Hepatocyte (in vitro differentiated cells): ENCODE measurements around the gene PARD3B. TPM values are rescaled to one million over a fixed set of nuclear protein-coding genes. Genes with fewer than 3 reads are reported as not detected.

Experiments
- DNase-seq: peaks from one replicate; pipeline ENCODE4 v3.0.0-alpha.2; 2016; ENCODE audit warnings: low spot score
- H2AFZ ChIP-seq: fragments of 200-600 bp; sonication (generic); 2 replicates; pipeline ENCODE4 v1.6.0; 2016; ENCODE audit warnings: antibody characterized with exemption, mild to moderate bottlenecking
- H3K27ac ChIP-seq: fragments of 200-600 bp; sonication (generic); 2 replicates; pipeline ENCODE4 v1.5.1; 2016; ENCODE audit warnings: mild to moderate bottlenecking
- H3K27me3 ChIP-seq: fragments of 200-600 bp; sonication (generic); 2 replicates; pipeline ENCODE4 v1.6.1; 2016
- H3K36me3 ChIP-seq: fragments of 200-600 bp; sonication (generic); replicated peaks from 2 replicates; pipeline ENCODE4 v1.5.1; 2016; ENCODE audit warnings: low read depth; ENCODE audit not compliant: insufficient read depth
- H3K4me1 ChIP-seq: fragments of 200-600 bp; sonication (generic); 2 replicates; pipeline ENCODE4 v1.5.1; 2016; ENCODE audit warnings: mild to moderate bottlenecking, moderate library complexity; ENCODE audit not compliant: insufficient read depth
- H3K4me2 ChIP-seq: fragments of 200-600 bp; sonication (generic); 2 replicates; pipeline ENCODE4 v1.6.0; 2016
- H3K4me3 ChIP-seq: fragments of 200-600 bp; sonication (generic); 2 replicates; pipeline ENCODE4 v1.5.1; 2016; ENCODE audit warnings: mild to moderate bottlenecking
- H3K79me2 ChIP-seq: fragments of 200-600 bp; sonication (generic); 2 replicates; pipeline ENCODE4 v1.6.0; 2017; ENCODE audit warnings: mild to moderate bottlenecking
- H3K9me2 ChIP-seq: fragments of 200-600 bp; sonication (generic); replicated peaks from 2 replicates; pipeline ENCODE4 v1.6.0; 2017; ENCODE audit warnings: mild to moderate bottlenecking; ENCODE audit not compliant: insufficient read depth
- H3K9me3 ChIP-seq: fragments of 200-600 bp; sonication (generic); 2 replicates; pipeline ENCODE4 v1.5.1; 2016; ENCODE audit warnings: low read depth, mild to moderate bottlenecking
- H4K20me1 ChIP-seq: fragments of 200-600 bp; sonication (generic); 2 replicates; pipeline ENCODE4 v1.6.0; 2016; ENCODE audit warnings: mild to moderate bottlenecking; ENCODE audit not compliant: insufficient read depth, poor library complexity, severe bottlenecking
- CTCF ChIP-seq: fragments of 200-600 bp; sonication (generic); IDR thresholded peaks from 2 replicates; pipeline ENCODE4 v1.5.1; 2016; ENCODE audit warnings: antibody characterized with exemption, mild to moderate bottlenecking; ENCODE audit not compliant: poor library complexity
- EZH2 ChIP-seq: fragments of 200-600 bp; sonication (generic); IDR thresholded peaks from 2 replicates; pipeline ENCODE4 v1.6.1; 2016; ENCODE audit warnings: antibody characterized with exemption, mild to moderate bottlenecking, borderline replicate concordance
- EZH2phosphoT487 ChIP-seq: fragments of 200-600 bp; sonication (generic); IDR thresholded peaks from one replicate; pipeline ENCODE4 v1.6.1; 2018; ENCODE audit warnings: antibody characterized with exemption, mild to moderate bottlenecking, low read depth, moderate library complexity; ENCODE audit not compliant: unreplicated experiment, severe bottlenecking
- WGBS: methylation state at CpG from one replicate; pipeline ENCODE4 v1.1.6; 2016; ENCODE audit warnings: low lambda C conversion rate; ENCODE audit errors: missing lambda C conversion rate; 5-methylcytosine and 5-hydroxymethylcytosine counted together
- polyA plus RNA-seq: library from polyadenylated mRNA; unstranded; fragments of >200 nt; fragmentation: Nextera tagmentation; extraction: Ambion mirVana; gene quantifications from 2 replicates; pipeline ENCODE4 v1.2.1, GENCODE V29; 2016
- total RNA-seq: library from RNA; depleted of rRNA; stranded (reverse); fragments of >200 nt; gene quantifications from 2 replicates; pipeline ENCODE4 v1.2.3, GENCODE V29; 2014

PARD3B gene
- total and polyA plus RNA-seq, 2 experiments from 2014 or later: 11.5 to 21.7 TPM

- no peaks in the 10 kb centered on the region for H3K79me2 ChIP-seq
- no peaks in the 10 kb centered on the region for H3K9me3 ChIP-seq
- H3K4me2 ChIP-seq: no peak overlapping the region
- H3K9me2 ChIP-seq: no peaks in the 10 kb centered on the region
- TF ChIP-seq CTCF (no peak), EZH2 (no peak)
- no peak overlapping the region for H3K27ac ChIP-seq
- no peak overlapping the region for H3K4me3 ChIP-seq
- no peak for DNase-seq
- H2AFZ ChIP-seq: no peak overlapping the region
- H3K4me1 ChIP-seq: no peaks in the 10 kb centered on the region
- H4K20me1 ChIP-seq: no peaks in the 10 kb centered on the region
- 95% methylated on average over 8 of the region's 8 CpGs for WGBS
- H3K27me3 ChIP-seq: no peaks in the 10 kb centered on the region
- no peaks in the 10 kb centered on the region for H3K36me3 ChIP-seq
Measured at GRCh38 chr2:204913854-204914464, 368.7 kb downstream of the PARD3B start.

- no peak for TF ChIP-seq EZH2
- Histone ChIP-seq H3K27ac (no peak overlapping the region), H3K79me2 (no peaks in the 10 kb centered on the region), H2AFZ (no peak overlapping the region), H3K4me1 (no peaks in the 10 kb centered on the region), H4K20me1 (no peaks in the 10 kb centered on the region), H3K36me3 (no peaks in the 10 kb centered on the region), H3K4me2 (no peak overlapping the region), H3K9me3 (no peaks in the 10 kb centered on the region), H3K9me2 (no peaks in the 10 kb centered on the region), H3K4me3 (no peak overlapping the region), H3K27me3 (no peaks in the 10 kb centered on the region)
- no peak for DNase-seq
- 82% methylated on average over 9 of the region's 9 CpGs for WGBS
Measured at GRCh38 chr2:204914708-204915107, 369.4 kb downstream of the PARD3B start.

- no peaks in the 10 kb centered on the region for H4K20me1 ChIP-seq
- no peak for DNase-seq
- no peak overlapping the region for H3K4me2 ChIP-seq
- no peaks in the 10 kb centered on the region for H3K9me2 ChIP-seq
- no peak overlapping the region for H2AFZ ChIP-seq
- H3K27ac ChIP-seq: no peak overlapping the region
- H3K36me3 ChIP-seq: no peaks in the 10 kb centered on the region
- H3K9me3 ChIP-seq: no peaks in the 10 kb centered on the region
- H3K4me1 ChIP-seq: no peaks in the 10 kb centered on the region
- 95% methylated on average over 2 of the region's 2 CpGs for whole genome bisulfite sequencing
- H3K4me3 ChIP-seq: no peak overlapping the region
- H3K27me3 ChIP-seq: no peaks in the 10 kb centered on the region
- no peaks in the 10 kb centered on the region for H3K79me2 ChIP-seq
- TF ChIP-seq EZH2 (no peak), EZH2phosphoT487 (no peak), CTCF (no peak)
Measured at GRCh38 chr2:204917089-204917701, 371.9 kb downstream of the PARD3B start.

- Histone ChIP-seq H4K20me1 (no peaks in the 10 kb centered on the region), H3K27me3 (no peaks in the 10 kb centered on the region), H3K9me2 (no peaks in the 10 kb centered on the region), H3K79me2 (peaks cover 2% of the 10 kb centered on the region), H3K36me3 (no peaks in the 10 kb centered on the region), H3K4me3 (no peak overlapping the region), H2AFZ (no peak overlapping the region), H3K27ac (no peak overlapping the region), H3K4me2 (no peak overlapping the region), H3K9me3 (no peaks in the 10 kb centered on the region), H3K4me1 (no peaks in the 10 kb centered on the region)
- WGBS: 87% methylated on average over 2 of the region's 2 CpGs
- no peak for DNase-seq
- no peak for TF ChIP-seq CTCF
- no peak for TF ChIP-seq EZH2
- TF ChIP-seq EZH2phosphoT487: no peak
Measured at GRCh38 chr2:204920776-204921175, 375.5 kb downstream of the PARD3B start.
